Ureter (tissue), 1 donor: ENCODE measurements around the gene PPCS. TPM values are rescaled to one million over a fixed set of nuclear protein-coding genes. Genes with fewer than 3 reads are reported as not detected.

Experiments
- DNase-seq: peaks from one replicate; pipeline ENCODE4 v3.0.0-alpha.2; 2020; ENCODE audit warnings: low spot score
- total RNA-seq: library from RNA; stranded (reverse); gene quantifications from one replicate; pipeline ENCODE4 v1.2.4, GENCODE V29; 2023
- donor health status: DM: yes; HTN: yes; CAD: no.

The PPCS gene
- total RNA-seq, result 77.5 TPM

DNA sequence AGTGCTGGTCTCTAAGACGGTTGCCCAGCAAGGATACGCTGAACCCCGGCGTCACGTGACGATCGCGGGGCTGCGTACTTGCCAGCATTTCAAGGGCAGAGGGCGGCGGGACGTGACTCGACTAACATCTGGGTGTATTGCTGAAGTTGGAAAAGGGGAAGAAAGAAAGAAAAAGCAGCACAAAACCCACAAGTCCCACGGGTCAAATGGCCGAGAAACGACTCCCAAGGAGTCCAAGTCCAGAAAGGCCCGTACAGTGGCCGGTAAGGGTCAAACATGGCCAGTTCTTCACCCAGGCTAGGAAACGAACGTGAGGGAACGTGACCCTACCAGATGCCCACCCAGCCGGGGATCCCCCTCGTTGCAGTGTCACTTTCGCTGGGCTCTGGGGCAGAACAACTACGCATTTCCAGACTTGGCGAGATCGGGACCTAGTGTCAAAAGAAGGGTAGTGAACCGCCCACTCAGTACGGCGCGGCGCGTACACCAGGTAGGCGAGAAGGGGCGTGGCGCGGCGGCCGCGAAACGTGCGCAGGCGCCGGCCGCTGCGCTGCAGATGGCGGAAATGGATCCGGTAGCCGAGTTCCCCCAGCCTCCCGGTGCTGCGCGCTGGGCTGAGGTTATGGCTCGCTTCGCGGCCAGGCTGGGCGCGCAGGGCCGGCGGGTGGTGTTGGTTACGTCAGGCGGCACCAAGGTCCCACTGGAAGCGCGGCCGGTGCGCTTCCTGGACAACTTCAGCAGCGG lies at the start of gene PPCS, which contains the start of gene ZMYND12:
TSS of gene PPCS (plus strand) at position 534 of the 744 bp plus-strand sequence. CDS start at position 557, 23 bp downstream.
TSS of gene ZMYND12 (minus strand) at position 13 of the 744 bp plus-strand sequence. CDS start 25 bp downstream, outside the sequence.
- peak; percentile 86 for DNase-seq

DNA sequence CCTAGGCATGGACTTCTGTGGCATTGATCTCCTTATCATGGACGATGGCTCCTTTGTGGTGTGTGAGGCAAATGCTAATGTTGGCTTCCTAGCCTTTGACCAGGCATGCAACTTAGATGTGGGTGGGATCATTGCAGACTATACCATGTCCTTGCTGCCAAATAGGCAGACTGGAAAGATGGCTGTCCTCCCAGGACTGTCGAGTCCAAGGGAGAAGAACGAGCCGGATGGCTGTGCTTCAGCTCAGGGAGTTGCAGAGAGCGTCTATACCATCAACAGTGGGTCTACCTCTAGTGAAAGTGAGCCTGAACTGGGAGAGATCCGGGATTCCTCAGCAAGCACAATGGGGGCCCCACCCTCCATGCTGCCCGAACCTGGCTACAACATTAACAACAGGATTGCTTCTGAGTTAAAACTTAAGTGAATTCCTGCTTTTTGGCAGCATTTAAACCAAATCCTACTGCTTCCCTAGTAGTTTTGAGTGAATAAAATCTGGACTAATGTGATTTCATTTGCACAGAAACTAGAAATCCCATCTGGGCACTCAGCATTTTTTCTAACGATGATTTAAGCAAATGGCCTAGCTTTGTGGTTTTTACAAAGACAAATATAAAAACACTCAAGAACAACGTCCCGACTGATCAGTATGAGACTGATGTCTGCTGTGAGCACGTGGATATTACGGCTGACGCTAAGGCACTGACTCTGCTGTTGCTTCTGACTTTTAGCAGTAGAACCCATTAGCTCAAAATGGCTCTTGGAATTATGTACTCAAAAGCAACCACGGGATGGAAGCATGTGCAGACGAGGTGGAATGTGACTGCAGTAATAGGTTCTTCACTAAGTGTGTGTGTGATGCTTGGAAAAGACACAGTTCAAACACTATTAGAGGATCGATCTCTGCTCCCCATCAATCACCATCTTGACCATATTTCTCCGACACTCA lies 41.5 kb upstream of the PPCS start:
- no peak for DNase-seq

DNA sequence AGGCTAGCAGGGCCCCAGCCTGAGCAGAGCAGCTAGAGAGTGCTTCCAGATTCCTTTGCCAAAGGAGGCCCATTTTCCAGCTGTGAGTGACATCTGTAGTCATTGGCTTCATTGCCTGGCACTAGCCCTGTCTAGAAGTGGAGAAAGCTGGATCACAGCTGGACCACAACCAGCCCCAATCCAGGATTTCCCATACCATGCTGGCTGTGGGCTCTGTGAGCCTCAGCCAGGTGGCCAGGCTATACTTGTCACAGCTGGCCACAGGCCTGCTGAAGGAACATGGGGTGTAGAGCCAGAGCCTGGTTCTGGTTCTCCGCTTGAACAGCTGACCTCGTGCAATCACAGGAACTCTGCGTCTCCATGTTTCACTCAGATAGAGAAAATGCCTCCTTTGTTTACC lies 39.2 kb upstream of the PPCS start:
- DNase-seq, result no peak

DNA sequence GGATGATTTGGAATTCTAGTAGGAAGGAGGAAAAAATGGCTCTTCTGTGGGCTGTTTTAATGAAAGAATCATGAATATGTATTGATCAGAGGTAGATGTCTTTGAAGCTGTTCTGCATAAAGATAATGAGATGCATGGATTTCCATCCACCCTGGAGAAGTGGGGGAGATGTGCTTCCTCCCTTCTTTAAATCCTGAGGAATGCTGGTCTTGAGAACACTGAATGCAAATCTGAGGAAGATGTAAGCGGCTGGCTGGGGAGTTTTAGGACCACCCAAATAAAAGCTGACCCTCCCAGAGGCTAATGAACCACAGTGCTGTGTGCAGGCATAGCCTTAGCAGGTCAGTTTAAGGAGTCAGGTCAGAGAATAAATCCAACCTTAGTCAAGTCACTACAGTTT lies 37.8 kb upstream of the PPCS start:
- no peak for DNase-seq

DNA sequence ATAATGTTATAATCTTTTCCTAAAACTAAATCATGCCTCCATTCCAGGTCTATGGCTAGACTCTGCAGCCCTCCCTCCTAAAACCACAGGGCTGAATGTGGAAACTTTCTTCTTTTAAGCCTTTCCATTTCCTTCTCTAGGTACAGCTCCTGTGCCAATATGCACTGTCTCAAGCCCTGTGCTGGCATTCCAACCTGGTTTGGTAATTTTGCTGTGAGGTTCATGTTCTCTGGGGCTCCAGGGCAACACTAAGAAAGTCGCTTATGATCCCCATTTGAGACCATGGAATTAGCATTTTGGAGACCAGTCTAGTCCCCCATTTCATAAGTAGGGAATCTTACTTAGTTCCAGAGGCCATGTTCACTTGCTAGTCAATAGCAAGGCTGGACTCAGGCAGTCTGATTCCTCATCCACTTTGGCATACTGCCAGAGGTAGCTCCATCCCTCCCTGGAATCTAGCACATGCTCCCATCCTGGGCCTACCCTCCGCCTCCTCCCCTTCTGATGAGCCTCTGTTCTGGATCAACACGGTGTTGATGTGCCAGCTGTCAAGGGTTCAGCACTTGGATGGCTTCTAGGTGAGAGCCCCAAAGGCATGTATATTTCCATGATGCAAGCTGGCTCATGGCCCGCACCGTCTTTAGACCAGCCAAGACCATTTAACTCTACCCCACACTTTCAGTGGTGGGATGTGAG lies 37.1 kb upstream of the PPCS start:
- DNase-seq, result no peak

DNA sequence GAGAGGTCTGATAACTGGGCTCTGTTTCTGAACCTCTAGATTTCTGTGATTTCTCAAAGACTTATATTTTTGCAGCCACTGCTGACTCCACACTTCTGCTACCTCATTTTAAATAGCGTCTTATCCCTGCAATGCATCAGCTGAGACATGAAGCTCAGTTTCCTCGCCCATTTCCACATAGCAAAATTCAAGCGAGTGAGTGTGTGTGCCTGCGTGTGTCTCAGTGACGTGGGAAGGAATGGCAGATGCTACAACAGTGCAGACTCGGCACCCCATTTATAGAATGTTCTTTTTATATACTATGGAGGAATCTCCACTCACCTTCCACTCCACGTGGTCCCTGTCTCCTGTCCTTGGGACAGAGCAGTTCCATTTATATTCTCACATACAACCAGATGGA lies 36.2 kb upstream of the PPCS start:
- no peak for DNase-seq

DNA sequence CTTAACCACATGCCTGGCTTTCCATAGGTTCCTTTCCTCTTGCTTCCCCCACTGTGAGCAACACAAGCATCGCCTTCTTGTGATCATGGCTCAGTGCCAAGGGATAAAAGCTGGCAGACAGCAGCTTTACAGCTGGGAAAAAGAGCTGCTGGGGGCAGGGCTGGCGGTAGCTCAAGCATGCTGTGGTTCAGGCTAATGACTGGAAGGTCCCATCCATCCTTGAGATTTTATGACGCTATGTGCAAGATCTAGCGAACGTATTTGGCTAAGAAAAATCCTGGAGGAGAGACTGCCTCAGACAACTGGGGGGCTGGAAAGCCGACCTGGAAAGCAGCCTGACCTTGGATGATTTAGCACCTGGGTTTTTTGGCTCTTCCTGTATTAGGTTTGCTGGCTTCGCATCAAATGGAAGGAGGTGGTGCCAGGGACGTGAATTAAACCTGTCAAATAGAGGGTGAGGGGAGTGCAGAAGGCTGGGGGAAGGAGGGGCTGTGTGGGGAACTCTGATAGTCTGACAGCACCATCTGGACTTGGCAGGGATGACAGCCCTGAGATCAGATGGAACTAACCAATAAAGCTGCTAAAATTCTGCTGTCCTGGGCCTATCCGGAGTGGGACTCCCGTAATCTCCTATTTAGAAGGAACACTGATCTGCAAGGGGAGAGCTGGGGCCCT lies 35.3 kb upstream of the PPCS start:
- peak; percentile 49 for DNase-seq

DNA sequence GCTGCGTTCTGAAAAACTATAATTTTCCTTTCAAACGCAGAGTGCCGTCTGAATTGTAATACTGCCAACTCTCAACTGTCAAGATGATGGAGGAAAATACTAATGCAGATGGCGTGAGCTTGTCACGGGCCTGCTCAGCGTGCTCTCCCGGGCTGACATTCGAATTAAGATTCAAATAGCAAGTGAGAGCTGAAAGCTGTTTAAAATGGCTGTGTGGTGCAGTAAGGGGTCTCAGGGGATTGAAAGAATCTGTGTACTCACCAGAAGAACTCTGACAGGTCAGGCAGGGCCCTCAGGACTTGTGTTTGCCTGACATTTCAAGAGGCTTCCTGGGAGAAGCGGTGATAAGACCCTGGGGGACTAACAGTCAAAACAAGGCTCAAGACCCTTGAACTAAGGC lies 33.6 kb upstream of the PPCS start:
- DNase-seq, result no peak

DNA sequence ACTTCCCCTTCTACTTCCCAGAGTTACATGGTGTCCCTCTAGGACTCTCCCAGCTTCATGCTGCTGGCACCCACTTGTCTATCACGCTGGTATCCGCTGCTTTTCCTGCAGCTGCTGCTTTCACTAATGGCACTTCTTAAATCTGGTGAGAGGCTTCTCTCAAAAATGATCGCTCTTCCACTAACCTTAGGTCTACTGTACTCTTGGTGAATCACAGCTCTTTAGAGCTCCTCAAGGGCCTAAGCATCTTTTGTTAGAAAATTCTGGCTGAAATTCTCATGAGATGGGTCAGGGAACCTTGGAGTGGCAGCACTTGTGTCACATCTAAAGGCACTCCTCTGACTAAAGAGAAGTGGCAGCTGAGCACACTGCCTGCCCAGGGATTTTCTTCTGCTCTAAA lies 32.7 kb upstream of the PPCS start:
- DNase-seq, result no peak

DNA sequence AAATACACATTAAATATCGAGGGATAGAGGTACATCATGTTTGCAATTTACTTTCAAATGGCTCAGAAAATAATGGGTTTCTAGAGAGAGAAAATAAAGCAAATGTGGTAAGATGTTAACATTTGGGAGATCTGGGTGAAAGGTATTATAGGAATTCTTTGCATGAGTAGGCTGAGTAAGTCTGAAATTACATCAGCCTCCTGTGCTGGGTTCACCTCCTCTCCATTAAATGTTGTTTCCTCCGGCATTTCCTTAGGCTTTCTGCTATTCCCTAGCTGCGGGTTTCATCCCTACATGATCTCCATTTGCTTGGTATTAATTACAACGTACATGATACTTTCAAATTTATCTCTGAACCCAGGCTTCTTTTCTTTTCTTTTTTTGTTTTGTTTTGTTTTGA lies 32.1 kb upstream of the PPCS start:
- no peak for DNase-seq

DNA sequence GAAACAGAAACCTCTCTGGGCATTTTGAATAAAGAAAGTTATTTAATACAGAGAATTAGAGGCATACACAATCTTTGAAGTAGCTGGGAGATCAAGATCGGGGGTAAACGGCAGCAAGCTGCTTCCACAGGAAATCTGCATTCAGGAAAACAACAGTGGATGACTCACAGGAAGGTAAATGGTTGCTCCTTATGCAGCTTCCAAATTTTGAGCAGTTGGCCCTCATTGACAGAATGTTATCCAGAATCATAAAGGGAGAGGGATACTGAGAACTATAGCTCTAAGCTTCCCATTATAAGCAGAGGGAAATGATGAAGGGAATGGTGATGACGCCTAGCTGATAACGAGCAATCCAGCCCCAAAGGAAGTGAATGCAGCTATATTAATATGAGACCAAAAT lies 29.1 kb upstream of the PPCS start:
- no peak for DNase-seq

DNA sequence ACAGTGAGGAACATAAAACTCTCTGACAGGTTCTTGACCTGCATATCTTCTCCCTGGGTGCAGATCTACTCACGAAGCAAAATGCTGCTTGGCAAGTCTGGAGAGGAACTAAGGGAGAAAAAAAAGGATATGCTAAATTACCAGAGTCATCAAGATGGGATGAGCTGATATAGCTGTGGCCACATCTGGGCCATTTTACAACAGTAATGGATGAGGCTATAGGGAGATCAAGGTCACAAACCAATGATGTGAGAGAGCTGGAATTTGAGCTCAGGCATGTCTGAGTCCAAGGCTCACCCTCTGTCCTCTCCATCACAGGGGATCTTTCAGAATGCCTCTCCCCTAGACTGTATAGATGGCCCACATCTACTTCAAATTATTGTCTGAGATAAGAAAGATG lies 26.7 kb upstream of the PPCS start:
- DNase-seq, result no peak

DNA sequence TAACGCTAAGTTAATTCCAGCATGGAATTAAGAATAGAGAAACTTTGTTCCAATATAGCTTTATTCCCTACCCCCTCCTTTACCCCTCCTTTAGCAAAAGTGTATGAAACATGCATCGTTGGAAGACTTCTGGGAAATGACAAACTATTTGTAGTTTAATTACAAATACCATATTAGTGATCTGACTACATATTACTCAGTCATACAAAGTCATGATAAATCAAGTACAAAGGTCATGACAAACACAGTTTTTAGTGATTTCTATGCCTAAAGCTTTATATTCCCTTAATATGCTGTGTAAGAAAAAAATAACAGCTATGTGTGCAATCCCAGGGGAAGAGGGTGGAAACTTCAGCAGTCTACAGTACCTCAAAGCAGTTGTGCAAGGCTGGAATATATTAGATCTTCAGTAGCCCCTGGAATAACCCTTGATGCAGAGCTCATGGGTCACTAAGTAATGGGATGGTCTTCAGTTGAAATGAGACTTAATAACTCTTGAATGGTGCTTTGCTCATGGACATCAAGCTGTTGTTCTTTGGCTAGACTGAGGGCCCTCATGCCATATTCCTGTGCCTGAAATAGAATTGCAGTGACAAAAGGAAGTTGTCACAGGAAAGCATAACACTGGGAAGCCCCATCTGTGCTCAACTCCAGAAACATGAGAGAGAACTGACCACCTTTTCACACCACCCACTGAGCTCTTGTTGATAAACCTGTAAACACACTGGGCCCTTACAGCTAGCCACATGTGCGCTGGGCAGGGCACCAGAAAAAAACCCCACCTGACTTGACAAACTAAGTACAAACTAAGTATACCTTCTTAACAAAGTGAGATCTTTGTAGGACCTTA lies 25.8 kb upstream of the PPCS start:
- DNase-seq, result no peak

DNA sequence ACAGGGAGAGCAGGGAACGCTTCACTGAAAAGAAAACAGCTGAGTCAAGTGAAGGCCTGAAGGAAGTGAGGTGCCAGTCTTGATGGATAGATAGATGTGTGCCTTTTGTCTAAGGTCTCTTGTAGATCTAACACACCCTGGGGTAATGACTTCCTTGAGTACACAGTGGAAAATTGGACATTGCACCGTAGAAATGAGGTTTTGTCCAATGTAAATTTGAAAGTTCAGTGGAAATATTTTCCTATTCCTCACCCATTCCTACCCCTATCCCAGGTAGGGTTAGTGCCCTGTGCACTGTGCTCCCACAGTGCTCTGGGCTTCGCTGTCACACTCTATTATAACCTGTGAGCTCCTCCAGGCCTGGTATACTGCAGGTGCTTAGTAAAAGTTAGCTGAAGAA lies 24.8 kb upstream of the PPCS start:
- DNase-seq, result no peak

DNA sequence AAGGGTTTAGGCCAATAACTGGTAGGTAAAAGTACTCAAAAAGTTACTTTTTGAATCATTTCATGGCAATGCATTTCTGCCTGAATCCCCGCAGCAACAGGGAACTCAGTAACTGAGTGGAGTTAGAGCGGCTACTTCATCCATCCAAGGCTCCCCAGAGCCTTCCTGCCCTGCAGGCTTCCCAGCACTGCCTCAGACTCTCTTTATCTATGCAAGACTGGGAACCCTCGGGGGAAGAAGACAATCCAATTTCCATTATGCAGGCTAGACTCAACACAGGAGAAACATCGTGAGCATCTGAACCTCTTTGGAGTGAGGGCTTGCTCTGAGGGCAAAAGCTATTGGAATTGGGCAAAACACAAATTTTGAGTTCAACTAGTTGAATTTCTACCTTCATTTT lies 23.6 kb upstream of the PPCS start:
- DNase-seq, result no peak

DNA sequence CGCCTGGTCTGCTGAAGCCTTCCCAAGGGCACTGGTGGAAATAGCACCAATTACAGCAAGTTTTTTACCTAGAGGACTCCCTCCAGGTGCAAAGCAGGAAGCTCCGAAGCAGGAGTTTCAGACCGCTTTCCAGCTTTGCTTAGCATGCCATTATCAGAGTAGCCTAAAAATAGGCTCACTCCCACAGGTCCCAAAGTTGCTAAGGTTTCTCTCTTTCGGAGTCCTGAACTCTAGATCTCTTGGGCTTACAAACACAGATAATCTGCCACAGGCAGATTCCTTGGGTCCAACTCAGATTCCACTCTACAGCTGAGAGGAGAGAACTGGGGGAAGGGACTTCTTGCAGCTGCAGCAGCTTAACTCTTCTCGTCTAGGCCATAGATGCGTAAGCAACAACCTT lies 23.0 kb upstream of the PPCS start:
- no peak for DNase-seq

DNA sequence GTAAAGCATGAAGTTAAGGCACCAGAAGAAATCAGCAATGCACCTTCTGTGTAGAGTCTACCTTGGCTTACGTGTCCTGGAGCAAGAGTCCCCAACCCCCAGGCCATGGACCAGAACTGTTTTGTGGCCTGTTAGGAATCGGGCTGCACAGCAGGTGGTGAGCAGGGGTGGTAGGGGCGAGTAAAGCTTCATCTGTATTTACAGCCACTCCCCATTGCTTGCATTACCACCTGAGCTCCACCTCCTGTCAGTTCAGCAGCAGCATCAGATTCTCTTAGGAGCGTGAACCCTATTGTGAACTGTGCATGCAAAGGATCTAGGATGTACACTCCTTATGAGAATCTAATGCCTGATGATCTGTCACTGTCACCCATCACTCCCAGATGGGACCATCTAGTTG lies 22.0 kb upstream of the PPCS start:
- no peak for DNase-seq

DNA sequence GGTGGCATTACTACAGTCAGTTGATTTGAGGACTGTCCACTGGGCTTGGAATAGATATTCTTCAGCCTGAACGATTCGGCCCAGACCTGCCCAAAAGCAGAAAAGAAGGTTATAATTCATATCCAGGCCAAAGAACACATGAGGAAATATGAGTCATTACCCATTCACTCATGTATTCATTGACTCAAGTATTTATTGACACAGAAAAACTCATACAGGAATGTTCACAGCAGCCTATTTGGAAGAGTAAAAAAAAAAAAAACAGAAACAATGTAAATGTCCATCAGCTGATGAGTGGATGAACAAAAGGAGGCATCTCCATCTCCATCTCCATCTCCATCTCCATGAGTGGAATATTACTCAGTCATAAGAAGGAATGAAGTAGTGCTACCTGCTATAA lies 16.4 kb upstream of the PPCS start:
- no peak for DNase-seq

DNA sequence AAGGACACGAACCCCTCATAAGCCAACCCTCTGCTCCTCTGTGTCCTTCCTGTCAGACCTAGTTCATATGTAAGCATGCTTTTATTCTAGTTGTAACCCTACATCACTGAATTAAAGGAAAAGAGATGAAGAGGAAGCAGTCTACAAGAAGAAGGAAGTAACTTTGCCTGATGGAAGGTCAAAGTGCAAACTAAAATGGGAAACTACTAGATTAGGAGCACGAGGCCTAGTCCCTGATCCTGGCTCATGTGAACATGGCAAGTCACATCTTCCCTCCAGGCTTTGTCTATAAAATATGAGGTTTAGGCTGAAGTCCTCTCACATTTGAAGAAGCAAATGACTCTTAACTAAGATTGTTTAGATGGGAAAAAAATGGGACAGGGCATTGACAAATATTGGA lies 13.7 kb upstream of the PPCS start:
- no peak for DNase-seq

DNA sequence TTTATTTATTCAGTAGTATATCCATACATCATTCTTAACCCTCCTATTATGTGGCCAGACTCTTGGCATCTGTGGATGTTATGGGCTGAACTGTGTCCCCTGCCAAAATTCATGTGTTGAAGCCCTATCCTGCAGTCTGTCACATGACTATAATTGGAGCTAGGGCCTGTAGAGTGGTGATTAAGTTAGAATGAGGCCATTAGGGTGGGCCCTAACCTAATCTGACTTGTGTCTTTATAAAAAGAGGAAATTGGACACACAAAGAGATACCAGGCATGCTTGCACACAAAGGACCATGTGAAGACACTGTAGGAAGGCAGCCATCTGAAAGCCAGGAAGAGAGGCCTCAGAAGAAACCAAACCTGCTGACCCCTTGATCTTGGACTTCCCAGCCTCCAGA lies 7.1 kb upstream of the PPCS start:
- no peak for DNase-seq

DNA sequence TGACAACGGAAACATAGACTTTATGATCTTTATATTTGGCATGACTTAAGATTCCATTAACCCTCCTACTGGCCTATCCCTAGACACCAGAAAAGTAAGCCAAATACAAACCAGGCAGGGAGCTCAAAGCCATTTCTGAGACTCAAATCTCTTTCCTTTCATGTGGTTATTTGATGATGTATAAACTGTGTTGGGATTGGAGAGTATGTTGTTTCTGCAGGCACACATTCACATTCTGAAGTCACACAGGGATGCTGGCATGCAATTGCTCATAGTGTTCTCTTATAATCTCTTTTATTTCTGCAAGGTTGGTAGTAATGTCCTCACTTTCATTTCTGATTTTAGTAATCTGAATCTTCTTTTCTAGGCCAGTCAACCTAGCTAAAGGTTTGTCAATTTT lies 6.3 kb upstream of the PPCS start:
- DNase-seq, result no peak
